ENCODE measurements around the gene WARS2.

WARS2 gene

GRCh38 chr1:119010201-119010600, 130.3 kb downstream of the WARS2 start:
- no peak for DNase-seq

DNA sequence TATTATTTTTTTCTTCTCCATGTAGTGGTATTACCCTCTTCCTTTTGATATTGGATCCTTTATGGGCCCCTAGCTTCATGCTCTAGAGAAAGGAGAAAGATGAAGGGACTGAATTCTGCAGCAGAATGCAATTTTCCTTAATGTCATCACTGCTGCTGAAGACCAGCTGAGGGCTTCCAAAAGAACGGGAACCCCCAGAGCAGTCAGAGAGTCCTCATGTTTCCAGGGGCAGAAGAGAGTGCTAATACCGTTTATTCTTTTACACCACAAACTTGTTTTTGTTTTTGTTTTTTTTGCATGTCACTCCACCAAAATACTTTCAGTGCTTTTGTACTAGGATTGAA, 131.2 kb downstream of the WARS2 start:
- DNase-seq = no peak

DNA sequence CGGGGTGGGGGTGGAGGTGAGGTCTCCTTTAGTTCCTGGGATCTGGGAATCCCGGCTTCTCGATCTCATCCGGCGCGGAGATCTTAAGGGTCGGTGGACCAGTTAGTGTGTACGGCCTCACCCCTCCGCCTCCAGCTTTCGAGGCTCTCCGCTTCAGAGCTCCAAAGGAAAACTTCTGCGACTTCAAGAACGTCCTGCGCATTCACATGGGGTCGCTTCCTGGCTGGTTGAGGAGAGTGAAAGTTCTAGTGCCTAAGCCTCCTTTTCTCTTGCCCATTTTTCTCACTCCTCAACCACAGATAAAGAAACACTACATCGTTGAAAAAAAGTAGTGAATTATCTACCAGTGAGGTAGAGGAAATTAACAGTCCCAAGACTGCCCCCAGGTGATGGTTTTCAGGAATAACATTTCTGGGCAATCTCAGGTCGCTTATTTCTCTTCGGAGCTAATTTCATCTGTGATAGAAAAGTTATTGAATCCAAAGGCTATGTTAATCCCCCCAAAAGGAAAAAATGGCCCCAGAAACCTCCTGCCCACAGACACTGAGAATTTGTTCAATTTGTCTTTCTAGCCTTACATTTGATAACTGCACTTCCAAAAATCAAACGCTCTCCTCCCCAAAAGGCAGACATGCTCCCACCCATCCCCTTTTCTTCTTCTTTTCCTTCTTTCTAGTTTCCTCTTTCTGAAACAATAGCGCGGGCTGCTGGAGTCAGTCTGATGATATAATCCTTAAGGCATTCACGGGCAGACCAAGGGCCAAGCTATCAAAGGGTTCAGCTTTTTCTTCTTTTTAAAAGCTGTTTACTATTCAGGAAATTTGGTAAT, 131.8 kb downstream of the WARS2 start:
- DNase-seq = no peak

- no peak for DNase-seq
These were observed 132.6 kb downstream of the WARS2 start for GRCh38 chr1:119007670-119008482.

DNA sequence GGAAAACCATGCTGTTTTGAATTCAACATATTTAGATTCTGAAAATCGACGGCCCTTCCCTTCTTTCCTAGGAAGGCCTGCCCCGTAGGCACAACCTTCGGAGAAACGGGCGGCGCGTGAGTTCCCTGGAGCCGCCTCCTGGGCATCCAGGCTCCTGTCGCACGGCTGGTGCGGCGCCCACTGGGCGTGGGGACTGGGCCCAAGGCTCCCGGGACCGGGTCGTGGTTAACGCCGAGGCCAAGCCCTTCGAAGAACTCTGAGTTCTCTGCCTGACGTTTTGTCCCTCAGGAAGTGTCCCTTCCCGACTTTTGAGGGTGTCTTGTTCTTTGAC, 133.1 kb downstream of the WARS2 start:
- no peak for DNase-seq

DNA sequence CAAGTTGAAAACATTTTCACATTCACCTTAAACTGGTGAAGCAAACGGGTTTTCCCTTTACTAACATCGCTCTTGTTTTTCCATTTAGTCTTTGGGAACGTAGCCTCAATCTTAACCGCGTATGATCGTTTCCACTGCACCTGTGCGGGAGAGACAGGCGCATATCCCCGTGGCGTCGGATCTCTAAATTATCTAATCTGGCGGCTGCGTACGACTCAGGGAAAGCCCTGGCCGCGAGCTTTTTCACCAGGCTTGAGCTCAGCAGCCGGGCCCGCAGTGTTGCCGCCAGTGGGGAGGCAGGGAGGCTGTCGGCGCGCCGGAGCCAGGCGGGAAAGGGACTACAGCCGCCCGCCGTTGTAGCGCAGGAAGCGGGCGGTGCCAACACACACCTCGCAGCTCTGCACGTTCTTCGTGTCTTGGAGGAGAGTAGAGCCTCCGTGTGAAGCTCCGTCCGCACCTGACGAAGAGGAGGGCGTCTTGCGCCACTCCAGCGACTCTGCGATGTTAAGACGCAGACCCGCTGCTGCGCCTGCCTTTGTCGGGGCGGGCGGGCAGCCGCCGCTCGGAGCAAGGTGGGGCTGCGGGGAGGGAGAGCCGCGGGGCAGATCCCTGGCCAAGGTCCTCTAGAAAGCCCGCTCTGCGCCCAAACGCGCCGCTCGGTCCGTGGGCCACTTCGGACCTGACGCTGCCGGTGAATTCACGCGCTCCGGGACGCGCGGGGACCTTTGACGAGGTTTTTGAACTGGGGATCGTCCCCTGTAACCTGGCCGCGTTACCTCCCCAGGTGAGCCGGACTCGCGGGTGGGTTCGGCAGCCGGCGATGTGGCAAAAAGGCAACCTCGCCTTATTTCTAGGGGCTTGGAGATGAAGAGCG, 133.8 kb downstream of the WARS2 start:
- DNase-seq = no peak

DNA sequence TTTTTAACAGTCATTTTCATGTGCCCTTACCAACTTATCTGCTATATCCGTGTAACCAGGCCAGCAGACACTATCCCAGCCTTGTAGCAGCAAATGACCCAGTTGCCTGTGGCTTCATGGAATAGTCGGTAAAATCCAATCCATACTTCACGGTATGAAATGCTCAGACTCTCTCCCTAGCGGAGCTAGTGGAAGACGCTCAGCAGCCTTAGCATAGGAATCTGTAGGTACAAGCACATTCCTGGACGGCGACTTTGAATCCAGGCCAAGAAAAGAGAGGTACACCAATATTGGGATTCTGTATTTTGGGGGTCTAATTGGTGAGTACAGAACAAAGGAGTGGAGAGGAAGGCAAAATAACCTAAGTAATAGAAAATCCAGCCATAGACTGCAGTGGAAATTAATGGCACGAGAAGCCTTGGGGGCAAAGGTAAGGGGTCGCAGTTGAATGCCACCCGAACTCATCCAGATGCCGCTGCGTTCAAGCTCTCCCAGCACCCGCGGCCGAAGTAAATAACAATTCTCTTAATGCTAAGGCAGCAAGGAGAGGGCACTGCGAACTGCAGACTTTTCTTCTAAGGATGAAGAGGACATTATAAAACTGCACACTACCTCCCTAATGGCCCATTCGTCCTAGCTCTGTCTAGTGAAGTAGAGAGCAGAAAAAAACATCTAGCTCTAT, 134.6 kb downstream of the WARS2 start:
- DNase-seq = no peak

DNA sequence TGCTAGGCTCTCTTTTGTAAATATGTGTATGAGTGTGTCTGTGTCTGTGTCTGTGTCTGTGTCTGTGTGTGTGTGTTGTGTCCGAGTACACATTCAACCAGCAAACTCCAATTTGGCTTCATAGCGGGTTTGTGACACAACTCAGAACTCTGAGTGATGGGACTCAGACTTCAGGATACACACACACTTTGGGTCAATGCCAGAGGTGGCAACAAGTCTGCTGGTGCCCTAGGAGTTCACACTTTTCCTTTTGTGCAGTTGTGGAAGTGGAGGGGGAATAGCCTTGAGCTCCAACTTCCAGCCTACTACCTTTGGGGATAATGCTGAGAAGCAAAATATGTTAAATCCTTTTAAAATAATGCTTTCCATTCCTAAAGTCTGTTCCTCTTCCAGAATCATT, 135.7 kb downstream of the WARS2 start:
- DNase-seq = no peak

DNA sequence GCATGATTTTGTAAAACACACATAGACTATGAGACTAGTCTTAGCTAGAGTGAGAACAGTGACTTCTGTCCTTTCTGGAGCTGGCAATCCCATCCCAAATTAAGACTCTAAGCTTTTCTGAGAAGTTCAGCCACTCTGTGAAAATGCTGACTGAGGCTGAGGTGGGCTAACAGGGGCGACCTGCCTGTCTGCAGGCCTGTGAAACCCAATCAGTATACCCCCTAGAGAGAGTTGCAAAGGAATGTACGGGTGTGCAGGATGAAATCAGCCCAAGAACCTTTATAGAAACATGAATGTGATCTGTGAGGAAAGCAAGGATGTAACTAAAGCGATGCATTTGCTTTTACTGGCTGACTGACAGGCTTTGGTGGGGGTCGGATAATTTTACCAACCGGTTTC, 136.3 kb downstream of the WARS2 start:
- DNase-seq = no peak

GRCh38 chr1:119003413-119004128, 136.9 kb downstream of the WARS2 start:
- DNase-seq = no peak

DNA sequence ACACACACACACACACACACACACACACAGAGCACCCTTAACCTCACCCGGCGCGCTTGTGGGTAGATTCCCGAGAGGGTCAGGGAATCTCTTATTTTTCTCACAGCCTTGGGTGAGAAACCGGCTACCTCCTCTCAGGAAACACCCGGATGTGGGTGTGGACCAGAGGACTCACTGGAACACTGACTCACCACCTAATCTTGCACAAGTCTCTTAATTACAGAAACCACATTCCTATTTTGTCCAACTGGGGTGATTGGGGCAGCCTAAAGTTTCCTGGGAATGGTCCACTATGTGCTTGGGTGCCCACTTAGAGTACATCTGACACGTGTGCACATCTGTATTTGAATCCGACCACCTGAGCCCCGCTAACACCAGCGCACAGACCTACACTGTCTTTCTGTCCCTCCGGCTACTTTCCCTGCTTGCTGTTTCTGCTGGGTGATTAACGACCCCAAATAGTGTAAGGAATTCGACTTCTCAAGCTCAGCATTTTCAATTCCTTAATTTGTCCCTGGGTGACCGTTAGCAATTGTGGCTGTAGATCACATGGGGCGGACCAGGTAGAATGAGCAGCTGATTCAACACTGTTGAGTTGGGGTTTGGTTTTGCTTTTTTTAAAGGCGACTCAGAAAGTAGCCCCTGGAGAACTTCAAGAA, 138.3 kb downstream of the WARS2 start:
- no peak for DNase-seq

- DNase-seq = no peak
These were observed 139.0 kb downstream of the WARS2 start for GRCh38 chr1:119001181-119002027.

DNA sequence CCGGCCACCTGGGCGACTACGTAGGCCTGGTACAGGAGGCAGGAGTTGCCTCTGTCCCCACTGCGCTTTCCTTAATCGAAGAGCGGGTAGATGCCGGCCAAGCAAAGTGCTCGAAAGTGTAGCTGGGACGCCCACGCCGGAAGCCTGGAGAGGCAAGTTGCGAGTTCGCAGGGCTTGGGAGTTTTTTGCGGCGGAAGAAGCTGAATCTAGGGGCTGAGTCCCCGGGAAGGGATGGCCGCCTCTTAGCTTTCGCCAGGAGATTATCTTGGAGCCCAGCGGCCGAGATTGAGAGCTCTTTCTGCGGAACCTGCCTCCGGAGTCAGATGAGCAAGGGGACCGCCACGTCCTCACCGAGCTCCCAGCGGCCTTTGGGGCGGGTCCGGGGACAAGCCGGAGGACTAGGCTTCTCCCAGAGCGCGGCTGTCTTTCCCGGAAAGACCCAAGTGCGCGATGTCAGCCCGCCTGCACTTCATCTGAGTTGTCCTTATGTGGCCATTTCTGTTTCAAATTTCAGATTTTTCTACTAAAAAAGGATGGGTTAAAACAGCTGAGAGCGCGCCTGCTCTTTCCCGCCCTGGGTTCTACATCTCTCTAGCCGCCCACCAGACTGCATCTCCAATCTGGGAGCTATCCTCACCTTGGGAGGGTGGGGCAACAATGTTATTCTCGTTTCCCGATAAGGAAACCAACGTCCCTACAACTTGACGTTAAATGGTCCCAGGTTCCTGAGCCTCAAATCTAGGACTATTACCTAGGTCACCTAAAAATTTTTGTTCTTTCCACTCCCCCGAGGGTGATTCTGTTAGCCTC, 139.9 kb downstream of the WARS2 start:
- DNase-seq = no peak

GRCh38 chr1:118999348-119000071, 140.9 kb downstream of the WARS2 start:
- DNase-seq = no peak

DNA sequence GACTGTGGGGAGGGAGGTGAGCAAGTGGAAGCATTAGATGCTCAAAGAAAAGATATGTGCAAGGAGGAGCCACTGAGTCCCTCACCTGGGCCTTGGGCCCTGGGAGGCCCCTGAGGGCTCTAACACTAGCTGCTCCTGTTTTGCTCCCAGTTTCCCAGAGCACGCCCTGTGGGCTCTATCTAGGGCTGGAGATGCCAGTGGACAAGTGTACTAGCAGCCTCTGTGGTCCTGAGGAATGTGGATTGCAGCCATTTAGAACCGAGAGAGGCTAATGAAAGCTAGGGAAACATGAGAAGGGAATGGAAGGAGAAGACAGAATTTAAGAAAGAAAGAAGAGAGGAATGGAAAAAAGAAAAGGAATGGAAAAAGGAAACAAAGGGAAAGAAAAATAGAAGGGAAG, 142.3 kb downstream of the WARS2 start:
- no peak for DNase-seq

DNA sequence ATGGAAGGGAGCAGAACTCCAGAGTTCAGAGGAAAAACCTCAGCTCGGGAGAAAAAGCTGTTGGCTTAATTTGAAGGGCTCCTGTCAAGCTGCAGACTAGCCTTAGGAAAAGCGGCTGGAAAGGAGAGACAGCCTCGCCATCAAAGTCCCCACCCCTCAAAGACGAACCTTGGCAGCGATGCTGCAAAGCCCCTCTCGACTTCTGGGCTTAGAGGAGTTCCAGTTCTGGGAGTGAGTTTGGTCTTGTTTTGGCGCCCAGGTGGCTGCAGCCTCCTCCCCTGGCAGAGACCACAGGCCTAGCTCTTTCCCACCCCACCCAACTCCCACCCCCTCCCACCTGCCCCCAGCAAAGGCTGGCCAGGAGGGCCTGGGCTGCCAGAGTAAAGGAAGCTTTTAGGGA, 143.2 kb downstream of the WARS2 start:
- no peak for DNase-seq

DNA sequence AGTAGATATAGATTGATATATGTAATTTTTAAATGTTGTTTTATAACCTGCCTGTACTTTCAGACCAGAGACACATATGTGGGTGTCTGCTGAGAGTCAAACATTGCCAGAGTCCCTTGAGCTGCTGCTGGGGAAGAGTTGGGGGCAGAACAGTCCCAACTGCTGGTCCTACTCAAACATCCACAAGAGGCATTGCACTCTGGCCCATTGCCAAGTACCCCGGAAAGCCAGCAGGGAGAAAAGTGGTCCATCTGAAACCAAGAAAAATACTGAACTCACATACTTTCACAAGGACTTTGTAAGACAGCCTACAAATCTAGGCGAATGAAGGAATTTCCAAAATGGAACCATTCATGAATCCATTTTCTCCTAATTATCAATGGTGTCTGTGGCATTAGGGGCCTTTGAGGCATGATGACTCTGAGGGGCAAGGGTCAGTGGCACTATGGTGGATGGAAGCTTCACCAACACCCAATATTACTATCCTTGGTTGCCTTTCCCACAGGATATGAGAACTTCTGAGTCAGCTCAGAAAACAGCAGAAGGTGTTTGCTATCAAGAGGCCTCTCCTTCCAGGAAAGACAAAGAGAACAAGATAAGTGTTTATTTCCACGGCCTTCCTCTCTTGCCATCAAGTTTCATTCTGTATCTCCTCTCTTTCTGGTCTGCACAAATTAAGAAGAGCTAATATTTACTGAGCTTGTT, 145.0 kb downstream of the WARS2 start:
- DNase-seq = no peak

DNA sequence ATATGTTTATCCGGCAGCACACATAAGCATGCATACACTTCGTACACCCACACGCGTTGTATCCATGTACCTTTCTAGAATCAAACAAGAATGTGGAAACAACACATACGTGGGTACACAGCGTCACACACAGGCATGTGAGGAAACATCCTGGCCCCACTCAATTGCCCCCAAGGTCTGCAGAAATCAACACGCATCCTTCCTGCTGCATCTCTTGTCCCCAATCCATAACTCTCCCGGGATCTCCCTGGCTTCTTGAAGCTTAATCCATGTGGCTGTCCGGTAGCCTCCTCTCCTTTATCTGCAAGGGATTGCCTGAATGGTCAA, 146.8 kb downstream of the WARS2 start:
- DNase-seq = no peak
